Right lobe of liver (tissue), 4 donors: Measurements from ENCODE around the gene CPLX4.

Experiments used
- POLR2A ChIP-seq: fragments of 450-650 bp; IDR thresholded peaks from one replicate; pipeline ENCODE4 v1.6.1; 2017; ENCODE audit warnings: antibody characterized with exemption, mild to moderate bottlenecking
- TF ChIP-seq, protein P1 (sequence below), 4 donors: fragments of 200-600 bp in 3 of 4; fragments of 450-650 bp in 1 of 4; IDR thresholded peaks; one replicate each; pipeline versions ENCODE4 v1.5.1 to v1.8.0; 2016 to 2022; ENCODE audit warnings: antibody characterized with exemption in 4 of 4, mild to moderate bottlenecking in 2 of 4
- donor health status: DM: no; HTN: no; CAD: no.
- donor health status: DM: no; HTN: no; CAD: no.
- donor health status: DM: no; HTN: yes; CAD: no.

- no peak for TF ChIP-seq POLR2A
- TF ChIP-seq, protein P1, sequence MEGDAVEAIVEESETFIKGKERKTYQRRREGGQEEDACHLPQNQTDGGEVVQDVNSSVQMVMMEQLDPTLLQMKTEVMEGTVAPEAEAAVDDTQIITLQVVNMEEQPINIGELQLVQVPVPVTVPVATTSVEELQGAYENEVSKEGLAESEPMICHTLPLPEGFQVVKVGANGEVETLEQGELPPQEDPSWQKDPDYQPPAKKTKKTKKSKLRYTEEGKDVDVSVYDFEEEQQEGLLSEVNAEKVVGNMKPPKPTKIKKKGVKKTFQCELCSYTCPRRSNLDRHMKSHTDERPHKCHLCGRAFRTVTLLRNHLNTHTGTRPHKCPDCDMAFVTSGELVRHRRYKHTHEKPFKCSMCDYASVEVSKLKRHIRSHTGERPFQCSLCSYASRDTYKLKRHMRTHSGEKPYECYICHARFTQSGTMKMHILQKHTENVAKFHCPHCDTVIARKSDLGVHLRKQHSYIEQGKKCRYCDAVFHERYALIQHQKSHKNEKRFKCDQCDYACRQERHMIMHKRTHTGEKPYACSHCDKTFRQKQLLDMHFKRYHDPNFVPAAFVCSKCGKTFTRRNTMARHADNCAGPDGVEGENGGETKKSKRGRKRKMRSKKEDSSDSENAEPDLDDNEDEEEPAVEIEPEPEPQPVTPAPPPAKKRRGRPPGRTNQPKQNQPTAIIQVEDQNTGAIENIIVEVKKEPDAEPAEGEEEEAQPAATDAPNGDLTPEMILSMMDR (IDR thresholded peaks at IDR 0.05) = no peak
These were observed 27.1 kb upstream of the CPLX4 start for GRCh38 chr18:59345556-59345955.
